Activated CD4-positive, alpha-beta memory T cell treated with anti-CD3 and anti-CD28 coated beads for 36 hours (primary cell): ENCODE data around the gene CEBPE. TPM values are rescaled to one million over a fixed set of nuclear protein-coding genes. Genes with fewer than 3 reads are reported as not detected.
"Not testable (repeated sequence)": the region's sequence is repeated elsewhere in the genome, so short reads cannot be mapped to it uniquely, and the experiment has no call there.

Experiments used
- CTCF ChIA-PET: fragments of 350-600 bp; sonication (Branson Sonifier 250); formaldehyde crosslinking; loops from one replicate; lab custom pipeline; 2021; ENCODE audit warnings: antibody characterized with exemption, inconsistent platforms; lab: Charles Lee
- POLR2A ChIA-PET: fragments of 350-600 bp; sonication (Branson Sonifier 250); formaldehyde crosslinking; loops from one replicate; lab custom pipeline; 2021; ENCODE audit warnings: antibody characterized with exemption; lab: Charles Lee
- DNase-seq: peaks from one replicate; pipeline ENCODE4 v3.0.0-alpha.2; 2020
- H3K27ac Mint-ChIP-seq: one replicate; pipeline ENCODE4 v1.8.0; 2021; ENCODE audit warnings: mixed read lengths
- H3K27me3 Mint-ChIP-seq: one replicate; pipeline ENCODE4 v1.8.0; 2021; ENCODE audit warnings: mixed read lengths
- H3K36me3 Mint-ChIP-seq: one replicate; pipeline ENCODE4 v1.8.0; 2021; ENCODE audit warnings: mixed read lengths
- H3K4me1 Mint-ChIP-seq: one replicate; pipeline ENCODE4 v1.8.0; 2021; ENCODE audit warnings: low read depth, mixed read lengths
- H3K4me3 Mint-ChIP-seq: one replicate; pipeline ENCODE4 v1.8.0; 2021; ENCODE audit warnings: mild to moderate bottlenecking, mixed read lengths
- H3K9me3 Mint-ChIP-seq: one replicate; pipeline ENCODE4 v1.8.0; 2021; ENCODE audit warnings: mixed read lengths
- intact Hi-C: fragments of 100-400 bp; cut with micrococcal nuclease; formaldehyde crosslinking; loops from one replicate; pipeline ENCODE4 v1.15.1; 2023
- total RNA-seq, 2 experiments: library from RNA; stranded (reverse); gene quantifications; one replicate each; pipeline ENCODE4 v1.2.3, GENCODE V29; 2021

CEBPE gene
- total RNA-seq, 2 experiments from 2014 or later, result 0.19 to 0.34 TPM

GRCh38 chr14:23107620-23108019 is 11.4 kb downstream of the CEBPE start:
- POLR2A ChIA-PET, CTCF ChIA-PET, H3K27ac Mint-ChIP-seq, H3K27me3 Mint-ChIP-seq, H3K36me3 Mint-ChIP-seq, H3K4me1 Mint-ChIP-seq, H3K4me3 Mint-ChIP-seq, DNase-seq, H3K9me3 Mint-ChIP-seq: not testable (repeated sequence)
- intact Hi-C loops, result loop anchor here (2.0 kb wide), 1 partner anchor 39 kb away; no protein-coding TSS in a partner anchor

- no peaks in the 10 kb centered on the region for H3K4me1 Mint-ChIP-seq
- ChIA-PET CTCF (interaction anchor here (1.7 to 1.8 kb wide), 2 partner anchors 12 to 14 kb away, joined by 6 to 8 read pairs; partner anchors contain the start of genes ACIN1 and C14orf119), POLR2A (no interaction called here)
- H3K4me3 Mint-ChIP-seq, result no peak overlapping the region
- H3K27ac Mint-ChIP-seq, result no peak overlapping the region
- H3K27me3 Mint-ChIP-seq, result no peaks in the 10 kb centered on the region
- no peak for DNase-seq
- H3K9me3 Mint-ChIP-seq, result no peaks in the 10 kb centered on the region
- intact Hi-C loops, result no loop called here
- H3K36me3 Mint-ChIP-seq, result no peaks in the 10 kb centered on the region
These were observed 12.4 kb downstream of the CEBPE start for GRCh38 chr14:23106747-23107045.

- H3K9me3 Mint-ChIP-seq, result no peaks in the 10 kb centered on the region
- no peaks in the 10 kb centered on the region for H3K27me3 Mint-ChIP-seq
- H3K4me1 Mint-ChIP-seq, result no peaks in the 10 kb centered on the region
- ChIA-PET POLR2A (no interaction called here), CTCF (interaction anchor here (1.7 to 1.8 kb wide), 2 partner anchors 10 to 16 kb away, joined by 6 to 8 read pairs; partner anchors contain the start of genes ACIN1 and C14orf119)
- no peak overlapping the region for H3K27ac Mint-ChIP-seq
- no peak for DNase-seq
- intact Hi-C loops, result no loop called here
- no peaks in the 10 kb centered on the region for H3K36me3 Mint-ChIP-seq
- no peak overlapping the region for H3K4me3 Mint-ChIP-seq
These were observed 13.7 kb downstream of the CEBPE start for GRCh38 chr14:23105348-23105824.

- intact Hi-C loops, result no loop called here
- no peaks in the 10 kb centered on the region for H3K9me3 Mint-ChIP-seq
- no peaks in the 10 kb centered on the region for H3K27me3 Mint-ChIP-seq
- H3K4me1 Mint-ChIP-seq, result no peaks in the 10 kb centered on the region
- no peaks in the 10 kb centered on the region for H3K36me3 Mint-ChIP-seq
- H3K4me3 Mint-ChIP-seq, result no peak within 1 kb of the TSS
- ChIA-PET POLR2A (no interaction called here), CTCF (interaction anchor here (5.5 kb wide), 1 partner anchor 16 kb away, joined by 24 read pairs; no protein-coding TSS in a partner anchor)
- DNase-seq, result no peak
- H3K27ac Mint-ChIP-seq, result no peak within 1 kb of the TSS
These were observed 14.3 kb downstream of the CEBPE start, which contains the start of gene CIROP for GRCh38 chr14:23104591-23105347. TSS of gene CIROP (minus strand) at chr14:23104989. CDS start at chr14:23104920, 69 bp downstream.

GRCh38 chr14:23104070-23104590 is 14.9 kb downstream of the CEBPE start:
- POLR2A ChIA-PET, result no interaction called here
- intact Hi-C loops, result no loop called here
- Mint-ChIP-seq H3K9me3 (no peaks in the 10 kb centered on the region), H3K27me3 (no peaks in the 10 kb centered on the region), H3K4me1 (no peaks in the 10 kb centered on the region), H3K27ac (no peak overlapping the region), H3K36me3 (peaks cover 1% of the 10 kb centered on the region), H3K4me3 (no peak overlapping the region)
- CTCF ChIA-PET, result interaction anchor here (1.0 to 5.5 kb wide), 2 partner anchors 17 to 35 kb away, joined by 3 to 24 read pairs; no protein-coding TSS in a partner anchor
- no peak for DNase-seq

- H3K27me3 Mint-ChIP-seq, result no peaks in the 10 kb centered on the region
- no peak overlapping the region for H3K27ac Mint-ChIP-seq
- no peak for DNase-seq
- peaks cover 7% of the 10 kb centered on the region for H3K36me3 Mint-ChIP-seq
- POLR2A ChIA-PET, result no interaction called here
- intact Hi-C loops, result no loop called here
- CTCF ChIA-PET, result interaction anchor here (1.0 to 5.5 kb wide), 2 partner anchors 17 to 35 kb away, joined by 3 to 24 read pairs; no protein-coding TSS in a partner anchor
- no peaks in the 10 kb centered on the region for H3K9me3 Mint-ChIP-seq
- no peaks in the 10 kb centered on the region for H3K4me1 Mint-ChIP-seq
- H3K4me3 Mint-ChIP-seq, result no peak overlapping the region
These were observed 15.5 kb downstream of the CEBPE start for GRCh38 chr14:23103581-23103980.

GRCh38 chr14:23102801-23103200 is 16.3 kb downstream of the CEBPE start:
- Mint-ChIP-seq H3K27me3 (no peaks in the 10 kb centered on the region), H3K27ac (no peak overlapping the region), H3K9me3 (no peaks in the 10 kb centered on the region), H3K4me1 (peaks cover 3% of the 10 kb centered on the region), H3K36me3 (peaks cover 9% of the 10 kb centered on the region), H3K4me3 (no peak overlapping the region)
- CTCF ChIA-PET, result interaction anchor here (1.9 to 5.5 kb wide), 3 partner anchors 18 to 34 kb away, joined by 7 to 24 read pairs (median 19); no protein-coding TSS in a partner anchor
- no peak for DNase-seq
- intact Hi-C loops, result no loop called here
- POLR2A ChIA-PET, result no interaction called here

- POLR2A ChIA-PET, result no interaction called here
- peaks cover 10% of the 10 kb centered on the region for H3K4me1 Mint-ChIP-seq
- H3K27me3 Mint-ChIP-seq, result no peaks in the 10 kb centered on the region
- CTCF ChIA-PET, result interaction anchor here (0.9 to 5.5 kb wide), 5 partner anchors 19 to 130 kb away, joined by 3 to 24 read pairs (median 7); no protein-coding TSS in a partner anchor
- DNase-seq, result no peak
- intact Hi-C loops, result no loop called here
- no peaks in the 10 kb centered on the region for H3K9me3 Mint-ChIP-seq
- peaks cover 16% of the 10 kb centered on the region for H3K36me3 Mint-ChIP-seq
- no peak overlapping the region for H3K4me3 Mint-ChIP-seq
- H3K27ac Mint-ChIP-seq, result no peak overlapping the region
These were observed 16.9 kb downstream of the CEBPE start for GRCh38 chr14:23101986-23102625.

GRCh38 chr14:23101213-23101970 is 17.7 kb downstream of the CEBPE start:
- intact Hi-C loops, result no loop called here
- no peak for DNase-seq
- Mint-ChIP-seq H3K4me1 (peaks cover 17% of the 10 kb centered on the region), H3K36me3 (peaks cover 20% of the 10 kb centered on the region), H3K27me3 (no peaks in the 10 kb centered on the region), H3K9me3 (no peaks in the 10 kb centered on the region), H3K27ac (no peak overlapping the region), H3K4me3 (no peak overlapping the region)
- CTCF ChIA-PET, result interaction anchor here (0.6 to 5.5 kb wide), 6 partner anchors 19 to 129 kb away, joined by 3 to 24 read pairs (median 6); no protein-coding TSS in a partner anchor
- POLR2A ChIA-PET, result interaction anchor here (1.7 kb wide), 1 partner anchor 11 kb away, joined by 4 read pairs; no protein-coding TSS in a partner anchor

GRCh38 chr14:23099212-23099861 is 19.7 kb downstream of the CEBPE start:
- Mint-ChIP-seq H3K9me3 (no peaks in the 10 kb centered on the region), H3K4me3 (no peak overlapping the region), H3K27ac (no peak overlapping the region), H3K27me3 (no peaks in the 10 kb centered on the region), H3K36me3 (peaks cover 23% of the 10 kb centered on the region), H3K4me1 (peaks cover 17% of the 10 kb centered on the region)
- CTCF ChIA-PET, result interaction anchor here (0.6 to 5.5 kb wide), 6 partner anchors 10 to 281 kb away, joined by 3 to 24 read pairs (median 4); no protein-coding TSS in a partner anchor
- DNase-seq, result no peak
- POLR2A ChIA-PET, result no interaction called here
- intact Hi-C loops, result no loop called here

- H3K4me1 Mint-ChIP-seq, result peaks cover 27% of the 10 kb centered on the region
- H3K9me3 Mint-ChIP-seq, result no peaks in the 10 kb centered on the region
- H3K4me3 Mint-ChIP-seq, result no peak overlapping the region
- DNase-seq, result no peak
- H3K36me3 Mint-ChIP-seq, result peaks cover 29% of the 10 kb centered on the region
- ChIA-PET POLR2A (interaction anchor here (0.9 to 1.4 kb wide), 2 partner anchors 64 to 204 kb away, joined by 3 to 5 read pairs; partner anchors contain the start of gene PSMB5), CTCF (interaction anchor here (0.6 to 1.9 kb wide), 6 partner anchors 12 to 111 kb away, joined by 3 to 14 read pairs (median 7); no protein-coding TSS in a partner anchor)
- H3K27me3 Mint-ChIP-seq, result no peaks in the 10 kb centered on the region
- intact Hi-C loops, result no loop called here
- no peak overlapping the region for H3K27ac Mint-ChIP-seq
These were observed 21.3 kb downstream of the CEBPE start for GRCh38 chr14:23097786-23098185.
